HepG2 (cell line): ENCODE measurements around the gene RILP. TPM values are rescaled to one million over a fixed set of nuclear protein-coding genes. Genes with fewer than 3 reads are reported as not detected.
A peak's percentile ranks its signal among the peaks of the same experiment; 100 is the strongest.

Experiments used
- ATAC-seq: fragments of 200-7000 bp; cut with Tn5 transposase; 3 replicates; pipeline ENCODE4 v1.9.1; 2020; ENCODE audit warnings: mild to moderate bottlenecking, moderate library complexity
- BruUV-seq: library from RNA; stranded (reverse); fragments of 400-500 nt; replicated peaks from 2 replicates; lab custom pipeline; 2021; lab: Mats Ljungman, UMichigan
- CTCF ChIA-PET: fragments of 300-600 bp; formaldehyde crosslinking; extraction: SDS; loops from one replicate; lab custom pipeline; 2021; ENCODE audit warnings: low total read pairs, inconsistent platforms, low intra/inter-chr PET ratio; lab: Yijun Ruan, JAX
- POLR2A ChIA-PET: fragments of 350-600 bp; sonication (Branson Sonifier 250); formaldehyde crosslinking; loops from one replicate; lab custom pipeline; 2020; ENCODE audit warnings: antibody characterized with exemption, inconsistent platforms; lab: Yijun Ruan, JAX
- DNase-seq: peaks from one replicate; pipeline ENCODE4 v3.0.0-alpha.2; 2015; ENCODE audit warnings: low spot score
- FAIRE-seq: peaks from 3 replicates; lab custom pipeline; 2011; peaks lifted over from hg19 to GRCh38; lab: Jason Lieb, UNC
- H2AFZ ChIP-seq: one replicate; pipeline ENCODE4 v1.6.1; 2011; ENCODE audit warnings: low read length, inconsistent platforms
- H3K27ac ChIP-seq: fragments of 300-600 bp; 3 replicates; pipeline ENCODE4 v1.8.0; 2011; ENCODE audit warnings: mixed run types, mild to moderate bottlenecking, mixed read lengths, low read length, inconsistent platforms; ENCODE audit not compliant: insufficient read depth; ENCODE audit errors: extremely low read length
- H3K27me3 ChIP-seq, 2 experiments: fragments of 200-600 bp in 1 of 2; 2 replicates in 1 of 2; 3 replicates in 1 of 2; pipeline versions ENCODE4 v1.6.0 to v1.8.0; 2011; ENCODE audit warnings: low read length in 2 of 2, mild to moderate bottlenecking in 2 of 2, moderate library complexity in 2 of 2, inconsistent platforms in 1 of 2; ENCODE audit not compliant: insufficient read depth in 2 of 2, control insufficient read depth in 1 of 2
- H3K36me3 ChIP-seq, 2 experiments: fragments of 200-600 bp in 1 of 2; replicated peaks in 1 of 2; 2 replicates in 1 of 2; 3 replicates in 1 of 2; pipeline versions ENCODE4 v1.5.1 to v1.8.0; 2011; ENCODE audit warnings: low read length in 2 of 2, inconsistent platforms in 1 of 2; ENCODE audit not compliant: insufficient read depth in 2 of 2, control insufficient read depth in 1 of 2
- H3K4me1 ChIP-seq: 2 replicates; pipeline ENCODE4 v1.5.1; 2012; ENCODE audit warnings: low read length, inconsistent platforms; ENCODE audit not compliant: insufficient read depth
- H3K4me2 ChIP-seq: 2 replicates; pipeline ENCODE4 v1.6.0; 2011; ENCODE audit warnings: low read depth, low read length, inconsistent platforms
- H3K4me3 ChIP-seq, 3 experiments: fragments of 200-600 bp in 1 of 3; sonication (generic), shearing (Covaris generic) in 1 of 3; replicated peaks in 1 of 3; 2 replicates each; pipeline ENCODE4 v1.5.1; 2011 to 2016; ENCODE audit warnings: low read length in 3 of 3, inconsistent platforms in 2 of 3, low read depth in 2 of 3, mild to moderate bottlenecking in 2 of 3, control low read depth in 1 of 3, mixed read lengths in 1 of 3; ENCODE audit not compliant: insufficient read depth in 1 of 3
- H3K79me2 ChIP-seq: one replicate; pipeline ENCODE4 v1.6.1; 2011; ENCODE audit warnings: low read length, inconsistent platforms; ENCODE audit not compliant: insufficient read depth
- H3K9ac ChIP-seq: 2 replicates; pipeline ENCODE4 v1.6.0; 2011; ENCODE audit warnings: mild to moderate bottlenecking, low read depth, low read length, inconsistent platforms; ENCODE audit not compliant: insufficient read depth
- H3K9me3 ChIP-seq: 2 replicates; pipeline ENCODE4 v1.5.1; 2012; ENCODE audit warnings: mild to moderate bottlenecking, low read length
- H4K20me1 ChIP-seq: 2 replicates; pipeline ENCODE4 v1.6.0; 2011; ENCODE audit warnings: inconsistent platforms, mild to moderate bottlenecking, low read length, moderate library complexity; ENCODE audit not compliant: insufficient read depth
- HIVEP1 ChIP-seq: sonication (generic); formaldehyde crosslinking; IDR thresholded peaks from 2 replicates; pipeline ENCODE4 v1.4.0; 2020; ENCODE audit warnings: mild to moderate bottlenecking, missing genetic modification reagents
- HNRNPL ChIP-seq: fragments of 200-400 bp; formaldehyde crosslinking; IDR thresholded peaks from 2 replicates; pipeline ENCODE4 v1.6.1; 2017; ENCODE audit warnings: mild to moderate bottlenecking, low read depth, low read length
- MAFG ChIP-seq: sonication (generic); formaldehyde crosslinking; IDR thresholded peaks from 2 replicates; pipeline ENCODE4 v1.5.1; 2020; ENCODE audit warnings: mild to moderate bottlenecking, missing genetic modification reagents
- STAT5B ChIP-seq: sonication (generic); formaldehyde crosslinking; IDR thresholded peaks from 2 replicates; pipeline ENCODE4 v1.4.0; 2020; ENCODE audit warnings: missing genetic modification reagents
- ZNF264 ChIP-seq: sonication (generic); formaldehyde crosslinking; IDR thresholded peaks from 2 replicates; pipeline ENCODE4 v1.4.0; 2020; ENCODE audit warnings: missing genetic modification reagents
- ZNF460 ChIP-seq: sonication (generic); formaldehyde crosslinking; IDR thresholded peaks from 2 replicates; pipeline ENCODE4 v1.5.1; 2020; ENCODE audit warnings: missing genetic modification reagents, mild to moderate bottlenecking, borderline replicate concordance
- ZSCAN20 ChIP-seq: sonication (generic); formaldehyde crosslinking; IDR thresholded peaks from 2 replicates; pipeline ENCODE4 v1.4.0; 2020; ENCODE audit warnings: missing genetic modification reagents, mild to moderate bottlenecking, borderline replicate concordance
- WGBS: methylation state at CpG from one replicate; pipeline ENCODE4 v1.1.6; 2017; ENCODE audit warnings: low lambda C conversion rate; 5-methylcytosine and 5-hydroxymethylcytosine counted together
- in situ Hi-C: cut with HindIII; loops from 2 replicates; pipeline ENCODE4 v1.10.0; 2017; ENCODE audit warnings: low pct_unique_long_range_greater_than_20kb; ENCODE audit not compliant: extremely low pct_ligation_motif_present
- intact Hi-C: fragments of 100-400 bp; cut with micrococcal nuclease; formaldehyde crosslinking; loops from one replicate; pipeline ENCODE4 v1.10.0; 2022; ENCODE audit not compliant: unreplicated experiment
- polyA plus RNA-seq, 8 experiments: library from polyadenylated mRNA; depleted of rRNA in 3 of 8; stranded (reverse) in 7 of 8; unstranded in 1 of 8; fragments of >200 nt; fragmentation: Illumina TruSeq in 4 of 8; extraction: Trizol in 4 of 8; gene quantifications; 2 replicates each; pipeline versions ENCODE4 v1.2.1 to v1.2.3, GENCODE V29; 2011 to 2016; ENCODE audit warnings: low read depth in 4 of 8, missing spikeins in 1 of 8, mixed read lengths in 1 of 8; ENCODE audit not compliant: insufficient read depth in 1 of 8
- total RNA-seq, 5 experiments: library from RNA; depleted of rRNA; stranded (reverse); fragments of >200 nt; fragmentation: Illumina TruSeq; extraction: Trizol; gene quantifications; 2 replicates each; pipeline ENCODE4 v1.2.3, GENCODE V29; 2016; ENCODE audit warnings: low read depth in 1 of 5
- TF ChIP-seq, protein P1 (sequence below): sonication (generic); formaldehyde crosslinking; IDR thresholded peaks from 2 replicates; pipeline ENCODE4 v1.4.0; 2020; ENCODE audit warnings: missing genetic modification reagents, borderline replicate concordance
- TF ChIP-seq, protein P2 (sequence below): sonication (generic); formaldehyde crosslinking; IDR thresholded peaks from 2 replicates; pipeline ENCODE4 v1.4.0; 2020; ENCODE audit warnings: missing genetic modification reagents
- TF ChIP-seq, protein P3 (sequence below), 2 experiments: sonication (generic) in 1 of 2; formaldehyde crosslinking in 1 of 2; IDR thresholded peaks; 2 replicates each; pipeline versions ENCODE4 v1.5.1 to v1.6.1; 2011 to 2020; ENCODE audit warnings: borderline replicate concordance in 1 of 2, low read depth in 1 of 2, low read length in 1 of 2, mild to moderate bottlenecking in 1 of 2, missing genetic modification reagents in 1 of 2, moderate library complexity in 1 of 2
- TF ChIP-seq, protein P4 (sequence below): sonication (generic); formaldehyde crosslinking; conservative IDR thresholded peaks from 2 replicates; pipeline ENCODE4 v1.8.0; 2022; ENCODE audit warnings: mild to moderate bottlenecking, moderate library complexity, missing genetic modification reagents

RILP gene
- total and polyA plus RNA-seq, 2 of the 13 experiments (the other 11 are each of a cell fraction or from before 2014, with no cell fraction given), result 6.6 to 8.1 TPM

DNA sequence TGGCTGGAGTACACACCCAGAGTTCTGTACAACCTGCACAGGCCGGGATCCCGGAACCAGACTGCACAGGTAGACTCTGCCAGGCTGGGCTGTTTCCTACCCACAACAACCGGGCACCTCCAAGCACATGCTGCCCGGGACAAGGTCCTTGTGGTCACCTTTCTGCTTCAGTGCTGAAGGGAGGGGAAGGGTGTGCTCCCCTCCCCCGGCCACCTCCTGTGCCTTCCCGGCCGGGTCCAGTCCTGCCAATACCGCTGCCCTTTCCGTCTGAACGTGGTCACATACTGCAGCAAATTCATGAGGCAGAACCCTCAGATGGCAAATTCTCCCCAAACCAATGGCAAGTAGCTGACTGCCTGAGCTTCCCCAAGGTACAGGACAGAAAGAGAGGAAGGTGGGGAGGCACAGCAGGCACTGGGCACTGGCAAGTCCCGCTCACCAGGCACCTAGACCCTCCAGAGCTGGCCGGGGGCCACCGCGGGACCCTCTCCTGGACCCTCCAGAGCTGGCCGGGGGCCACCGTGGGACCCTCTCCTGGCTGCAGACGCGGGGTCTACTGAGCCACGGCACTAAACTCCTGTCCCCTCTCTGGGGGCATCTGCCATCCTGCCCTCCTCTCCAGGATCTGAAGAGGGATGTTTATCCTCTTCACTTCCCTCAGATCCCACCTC, 43.9 kb downstream of the RILP start (continued):
- TF ChIP-seq, protein P1, sequence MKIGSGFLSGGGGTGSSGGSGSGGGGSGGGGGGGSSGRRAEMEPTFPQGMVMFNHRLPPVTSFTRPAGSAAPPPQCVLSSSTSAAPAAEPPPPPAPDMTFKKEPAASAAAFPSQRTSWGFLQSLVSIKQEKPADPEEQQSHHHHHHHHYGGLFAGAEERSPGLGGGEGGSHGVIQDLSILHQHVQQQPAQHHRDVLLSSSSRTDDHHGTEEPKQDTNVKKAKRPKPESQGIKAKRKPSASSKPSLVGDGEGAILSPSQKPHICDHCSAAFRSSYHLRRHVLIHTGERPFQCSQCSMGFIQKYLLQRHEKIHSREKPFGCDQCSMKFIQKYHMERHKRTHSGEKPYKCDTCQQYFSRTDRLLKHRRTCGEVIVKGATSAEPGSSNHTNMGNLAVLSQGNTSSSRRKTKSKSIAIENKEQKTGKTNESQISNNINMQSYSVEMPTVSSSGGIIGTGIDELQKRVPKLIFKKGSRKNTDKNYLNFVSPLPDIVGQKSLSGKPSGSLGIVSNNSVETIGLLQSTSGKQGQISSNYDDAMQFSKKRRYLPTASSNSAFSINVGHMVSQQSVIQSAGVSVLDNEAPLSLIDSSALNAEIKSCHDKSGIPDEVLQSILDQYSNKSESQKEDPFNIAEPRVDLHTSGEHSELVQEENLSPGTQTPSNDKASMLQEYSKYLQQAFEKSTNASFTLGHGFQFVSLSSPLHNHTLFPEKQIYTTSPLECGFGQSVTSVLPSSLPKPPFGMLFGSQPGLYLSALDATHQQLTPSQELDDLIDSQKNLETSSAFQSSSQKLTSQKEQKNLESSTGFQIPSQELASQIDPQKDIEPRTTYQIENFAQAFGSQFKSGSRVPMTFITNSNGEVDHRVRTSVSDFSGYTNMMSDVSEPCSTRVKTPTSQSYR, result peak; percentile 65; the same call in 1 of the 2 replicates
- TF ChIP-seq STAT5B, result no peak
- TF ChIP-seq, protein P2, sequence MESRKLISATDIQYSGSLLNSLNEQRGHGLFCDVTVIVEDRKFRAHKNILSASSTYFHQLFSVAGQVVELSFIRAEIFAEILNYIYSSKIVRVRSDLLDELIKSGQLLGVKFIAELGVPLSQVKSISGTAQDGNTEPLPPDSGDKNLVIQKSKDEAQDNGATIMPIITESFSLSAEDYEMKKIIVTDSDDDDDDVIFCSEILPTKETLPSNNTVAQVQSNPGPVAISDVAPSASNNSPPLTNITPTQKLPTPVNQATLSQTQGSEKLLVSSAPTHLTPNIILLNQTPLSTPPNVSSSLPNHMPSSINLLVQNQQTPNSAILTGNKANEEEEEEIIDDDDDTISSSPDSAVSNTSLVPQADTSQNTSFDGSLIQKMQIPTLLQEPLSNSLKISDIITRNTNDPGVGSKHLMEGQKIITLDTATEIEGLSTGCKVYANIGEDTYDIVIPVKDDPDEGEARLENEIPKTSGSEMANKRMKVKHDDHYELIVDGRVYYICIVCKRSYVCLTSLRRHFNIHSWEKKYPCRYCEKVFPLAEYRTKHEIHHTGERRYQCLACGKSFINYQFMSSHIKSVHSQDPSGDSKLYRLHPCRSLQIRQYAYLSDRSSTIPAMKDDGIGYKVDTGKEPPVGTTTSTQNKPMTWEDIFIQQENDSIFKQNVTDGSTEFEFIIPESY (CRISPR knock-in tag), result peak; percentile 82
- TF ChIP-seq HNRNPL, result peak; percentile 38; the same call in 1 of the 2 replicates

DNA sequence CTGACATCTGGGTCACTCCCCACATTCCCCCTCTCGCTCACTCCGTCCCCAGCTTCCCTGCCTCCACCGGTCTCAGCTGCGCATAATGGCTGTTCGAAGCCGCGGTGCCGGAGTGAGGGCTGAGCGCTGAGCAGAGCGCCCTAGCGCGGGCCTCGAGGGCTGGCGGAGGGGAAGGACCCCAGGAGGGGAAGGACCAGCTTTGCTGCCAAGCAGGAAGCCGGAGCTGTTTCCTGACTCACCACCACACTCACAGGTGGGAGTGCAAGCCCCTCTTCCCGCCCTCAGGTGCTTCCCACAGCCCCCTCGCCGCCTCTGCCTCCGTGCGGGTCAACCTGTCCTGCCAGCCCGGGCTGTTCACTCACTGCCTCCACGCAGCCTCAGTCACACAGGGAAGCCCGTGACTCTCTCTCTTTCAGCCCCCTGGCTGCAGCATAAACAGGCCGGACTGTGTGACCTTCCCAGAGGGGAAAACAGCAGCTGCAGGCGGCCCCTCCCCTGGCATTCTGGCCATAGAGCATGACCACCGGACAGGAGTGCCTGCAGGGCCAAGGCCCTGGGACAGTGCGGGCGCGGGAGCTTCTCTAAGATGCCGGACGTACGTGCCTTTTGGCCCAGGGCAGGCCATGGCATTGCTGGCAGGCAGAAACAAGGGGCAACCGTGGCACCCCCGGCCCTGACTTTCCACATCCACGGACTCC, 44.7 kb downstream of the RILP start:
- CTCF ChIA-PET, result no interaction called here
- H3K79me2 ChIP-seq, result no peaks in the 10 kb centered on the region
- TF ChIP-seq MAFG (CRISPR knock-in tag) (no peak), HIVEP1 (CRISPR knock-in tag) (no peak), ZSCAN20 (no peak), ZNF264 (CRISPR knock-in tag) (no peak), ZNF460 (CRISPR knock-in tag) (no peak)
- TF ChIP-seq, protein P3, sequence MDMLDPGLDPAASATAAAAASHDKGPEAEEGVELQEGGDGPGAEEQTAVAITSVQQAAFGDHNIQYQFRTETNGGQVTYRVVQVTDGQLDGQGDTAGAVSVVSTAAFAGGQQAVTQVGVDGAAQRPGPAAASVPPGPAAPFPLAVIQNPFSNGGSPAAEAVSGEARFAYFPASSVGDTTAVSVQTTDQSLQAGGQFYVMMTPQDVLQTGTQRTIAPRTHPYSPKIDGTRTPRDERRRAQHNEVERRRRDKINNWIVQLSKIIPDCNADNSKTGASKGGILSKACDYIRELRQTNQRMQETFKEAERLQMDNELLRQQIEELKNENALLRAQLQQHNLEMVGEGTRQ (IDR thresholded peaks at IDR 0.05; ENCODE audit: low read depth, low read length), result no peak
- TF ChIP-seq, protein P3 (CRISPR knock-in tag; IDR thresholded peaks at IDR 0.05; ENCODE audit: borderline replicate concordance), result no peak
- TF ChIP-seq, protein P4, sequence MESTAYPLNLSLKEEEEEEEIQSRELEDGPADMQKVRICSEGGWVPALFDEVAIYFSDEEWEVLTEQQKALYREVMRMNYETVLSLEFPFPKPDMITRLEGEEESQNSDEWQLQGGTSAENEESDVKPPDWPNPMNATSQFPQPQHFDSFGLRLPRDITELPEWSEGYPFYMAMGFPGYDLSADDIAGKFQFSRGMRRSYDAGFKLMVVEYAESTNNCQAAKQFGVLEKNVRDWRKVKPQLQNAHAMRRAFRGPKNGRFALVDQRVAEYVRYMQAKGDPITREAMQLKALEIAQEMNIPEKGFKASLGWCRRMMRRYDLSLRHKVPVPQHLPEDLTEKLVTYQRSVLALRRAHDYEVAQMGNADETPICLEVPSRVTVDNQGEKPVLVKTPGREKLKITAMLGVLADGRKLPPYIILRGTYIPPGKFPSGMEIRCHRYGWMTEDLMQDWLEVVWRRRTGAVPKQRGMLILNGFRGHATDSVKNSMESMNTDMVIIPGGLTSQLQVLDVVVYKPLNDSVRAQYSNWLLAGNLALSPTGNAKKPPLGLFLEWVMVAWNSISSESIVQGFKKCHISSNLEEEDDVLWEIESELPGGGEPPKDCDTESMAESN (CRISPR knock-in tag), result no peak

More for the DNA sequence above, 44.7 kb downstream of the RILP start:
- ATAC-seq (peak; percentile 57), DNase-seq (peak; percentile 35), FAIRE-seq (no peak)
- Histone ChIP-seq H3K36me3 (no peaks in the 10 kb centered on the region; a peak in 2 of 5 replicates), H3K4me3 (no peak overlapping the region), H2AFZ (no peak overlapping the region), H3K27me3 (no peaks in the 10 kb centered on the region), H3K4me1 (peaks cover 76% of the 10 kb centered on the region), H3K27ac (peak overlapping the region; percentile 52), H3K9me3 (peaks cover 7% of the 10 kb centered on the region; the same call in 1 of the 2 replicates), H3K9ac (no peak overlapping the region), H3K4me2 (no peak overlapping the region), H4K20me1 (no peaks in the 10 kb centered on the region)
- POLR2A ChIA-PET, result no interaction called here
- WGBS, result 85% methylated on average over 21 of the region's 35 CpGs
- in situ Hi-C loops, result no loop called here
- BruUV-seq, result no TSS peak
- intact Hi-C loops, result no loop called here
